ENCODE measurements around the gene ZNF670.
"Not testable (repeated sequence)": the region's sequence is repeated elsewhere in the genome, so short reads cannot be mapped to it uniquely, and the experiment has no call there.

ZNF670 gene

GRCh38 chr1:247037511-247038320 lies 40.9 kb downstream of the ZNF670 start:
- DNase-seq = no peak

GRCh38 chr1:247032306-247032705 lies 46.3 kb downstream of the ZNF670 start:
- DNase-seq = not testable (repeated sequence)
